ENCODE data around the gene PITPNC1. TPM values are rescaled to one million over a fixed set of nuclear protein-coding genes. Genes with fewer than 3 reads are reported as not detected.

Gene PITPNC1
- total and polyA plus RNA-seq, 2 of the 13 experiments (the other 11 are each of a cell fraction or from before 2014, with no cell fraction given), result 4.1 to 5.7 TPM

GRCh38 chr17:67475161-67475937 is 98.3 kb downstream of the PITPNC1 start (continued):
- TF ChIP-seq ZNF317 (CRISPR knock-in tag; IDR thresholded peaks at IDR 0.05) (no peak), BRF2 (CRISPR knock-in tag; IDR thresholded peaks at IDR 0.05) (no peak), ZFP62 (CRISPR knock-in tag; IDR thresholded peaks at IDR 0.05) (no peak), ZNF446 (CRISPR knock-in tag; IDR thresholded peaks at IDR 0.05) (no peak), ZNF264 (CRISPR knock-in tag; IDR thresholded peaks at IDR 0.05) (no peak), FOXA1 (IDR thresholded peaks at IDR 0.05) (no peak), FOXA1 (CRISPR knock-in tag; IDR thresholded peaks at IDR 0.05) (0 out of 2 replicates have a peak, but pooled peaks have one; percentile 28), AHR (CRISPR knock-in tag; IDR thresholded peaks at IDR 0.05) (0 out of 2 replicates have a peak, but pooled peaks have one; percentile 46), ZNF280B (CRISPR knock-in tag; IDR thresholded peaks at IDR 0.05; ENCODE audit: borderline replicate concordance) (no peak), HNRNPUL1 (IDR thresholded peaks at IDR 0.05; ENCODE audit: low read depth, low read length) (no peak), ZNF503 (CRISPR knock-in tag; IDR thresholded peaks at IDR 0.05) (no peak), ZNF816 (CRISPR knock-in tag; IDR thresholded peaks at IDR 0.05; ENCODE audit: borderline replicate concordance) (no peak), ZBTB38 (CRISPR knock-in tag; IDR thresholded peaks at IDR 0.05) (peak; percentile 69; the same call in 1 of the 2 replicates), SNAPC2 (CRISPR knock-in tag; IDR thresholded peaks at IDR 0.05) (no peak), MTF2 (CRISPR knock-in tag; IDR thresholded peaks at IDR 0.05; ENCODE audit: borderline replicate concordance) (no peak), SKI (IDR thresholded peaks at IDR 0.05; ENCODE audit: partially characterized antibody) (no peak), HDAC2 (CRISPR knock-in tag; IDR thresholded peaks at IDR 0.05) (no peak), MLX (CRISPR knock-in tag; IDR thresholded peaks at IDR 0.05) (no peak), ZNF572 (CRISPR knock-in tag; IDR thresholded peaks at IDR 0.05) (no peak), ZNF777 (CRISPR knock-in tag; IDR thresholded peaks at IDR 0.05) (no peak), ZNF326 (CRISPR knock-in tag; IDR thresholded peaks at IDR 0.05; ENCODE audit: borderline replicate concordance) (no peak), DNMT3B (CRISPR knock-in tag; conservative IDR thresholded peaks at IDR 0.05) (no peak), ZMYM2 (CRISPR knock-in tag; IDR thresholded peaks at IDR 0.05) (no peak)
